Neural cell (in vitro differentiated cells): ENCODE measurements around the gene PARP12.

Experiments
- EP300 ChIP-seq: fragments of 450-650 bp; conservative IDR thresholded peaks from 2 replicates; pipeline ENCODE4 v1.6.1; 2014; ENCODE audit warnings: antibody characterized with exemption, mild to moderate bottlenecking, moderate library complexity; ENCODE audit not compliant: poor library complexity, severe bottlenecking
- EZH2 ChIP-seq: fragments of 200-600, 300-800 bp; shearing (Covaris generic), sonication (generic); IDR thresholded peaks from 2 replicates; pipeline ENCODE4 v1.6.1; 2014; ENCODE audit warnings: antibody characterized with exemption, low read length, borderline replicate concordance, mild to moderate bottlenecking; ENCODE audit not compliant: insufficient read depth, poor library complexity, severe bottlenecking
- POLR2AphosphoS5 ChIP-seq: IDR thresholded peaks from 2 replicates; pipeline ENCODE4 v1.6.1; 2012
- TAF1 ChIP-seq: IDR thresholded peaks from 2 replicates; pipeline ENCODE4 v1.6.1; 2012; ENCODE audit warnings: low read depth
- TF ChIP-seq, protein P1 (sequence below): fragments of 450-650 bp; IDR thresholded peaks from 2 replicates; pipeline ENCODE4 v1.5.1; 2014; ENCODE audit warnings: antibody characterized with exemption, mild to moderate bottlenecking, moderate library complexity; ENCODE audit not compliant: poor library complexity, severe bottlenecking

DNA sequence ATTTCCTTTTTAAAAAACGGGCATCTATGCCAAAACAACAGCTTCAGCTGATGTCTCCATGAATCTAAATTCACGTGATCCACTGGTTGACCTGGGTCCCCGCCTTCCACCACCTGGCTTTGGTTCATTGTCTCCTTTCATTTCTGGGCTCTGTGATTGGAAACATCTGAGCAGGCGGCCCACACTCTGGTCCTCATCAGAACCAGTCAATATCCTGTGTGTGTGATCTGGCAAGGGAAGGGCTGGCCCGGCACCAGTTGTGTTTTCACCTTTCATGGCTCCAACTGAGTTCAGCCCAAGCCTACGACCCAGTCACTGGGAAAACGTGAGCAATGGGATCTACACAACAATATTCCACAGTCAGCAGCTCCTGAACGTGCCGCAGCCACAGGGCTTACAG is 46.2 kb downstream of the PARP12 start:
- TF ChIP-seq EP300 (no peak), TAF1 (no peak), POLR2AphosphoS5 (no peak), EZH2 (no peak)
- TF ChIP-seq, protein P1, sequence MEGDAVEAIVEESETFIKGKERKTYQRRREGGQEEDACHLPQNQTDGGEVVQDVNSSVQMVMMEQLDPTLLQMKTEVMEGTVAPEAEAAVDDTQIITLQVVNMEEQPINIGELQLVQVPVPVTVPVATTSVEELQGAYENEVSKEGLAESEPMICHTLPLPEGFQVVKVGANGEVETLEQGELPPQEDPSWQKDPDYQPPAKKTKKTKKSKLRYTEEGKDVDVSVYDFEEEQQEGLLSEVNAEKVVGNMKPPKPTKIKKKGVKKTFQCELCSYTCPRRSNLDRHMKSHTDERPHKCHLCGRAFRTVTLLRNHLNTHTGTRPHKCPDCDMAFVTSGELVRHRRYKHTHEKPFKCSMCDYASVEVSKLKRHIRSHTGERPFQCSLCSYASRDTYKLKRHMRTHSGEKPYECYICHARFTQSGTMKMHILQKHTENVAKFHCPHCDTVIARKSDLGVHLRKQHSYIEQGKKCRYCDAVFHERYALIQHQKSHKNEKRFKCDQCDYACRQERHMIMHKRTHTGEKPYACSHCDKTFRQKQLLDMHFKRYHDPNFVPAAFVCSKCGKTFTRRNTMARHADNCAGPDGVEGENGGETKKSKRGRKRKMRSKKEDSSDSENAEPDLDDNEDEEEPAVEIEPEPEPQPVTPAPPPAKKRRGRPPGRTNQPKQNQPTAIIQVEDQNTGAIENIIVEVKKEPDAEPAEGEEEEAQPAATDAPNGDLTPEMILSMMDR = no peak
